Mononuclear cell (primary cell): ENCODE data around the gene DGKE. TPM values are rescaled to one million over a fixed set of nuclear protein-coding genes. Genes with fewer than 3 reads are reported as not detected.

Experiments used
- H3K27me3 ChIP-seq: 2 replicates; pipeline ENCODE4 v1.6.0; 2011; ENCODE audit warnings: low read length, control low read depth; ENCODE audit not compliant: insufficient read depth
- H3K4me1 ChIP-seq: 2 replicates; pipeline ENCODE4 v1.5.1; 2011; ENCODE audit warnings: mild to moderate bottlenecking, low read length, control low read depth; ENCODE audit not compliant: insufficient read depth
- H3K4me3 ChIP-seq: 2 replicates; pipeline ENCODE4 v1.5.1; 2011; ENCODE audit warnings: mild to moderate bottlenecking, low read length, moderate library complexity
- H3K9me3 ChIP-seq: 2 replicates; pipeline ENCODE4 v1.5.1; 2011; ENCODE audit warnings: low read depth, mild to moderate bottlenecking, control low read depth, low read length
- total RNA-seq: library from RNA; depleted of rRNA; stranded (reverse); fragments of >200 nt; gene quantifications from one replicate; pipeline ENCODE4 v1.2.3, GENCODE V29; 2012

DGKE gene
- total RNA-seq, 1 donor: 19.4 TPM

DNA sequence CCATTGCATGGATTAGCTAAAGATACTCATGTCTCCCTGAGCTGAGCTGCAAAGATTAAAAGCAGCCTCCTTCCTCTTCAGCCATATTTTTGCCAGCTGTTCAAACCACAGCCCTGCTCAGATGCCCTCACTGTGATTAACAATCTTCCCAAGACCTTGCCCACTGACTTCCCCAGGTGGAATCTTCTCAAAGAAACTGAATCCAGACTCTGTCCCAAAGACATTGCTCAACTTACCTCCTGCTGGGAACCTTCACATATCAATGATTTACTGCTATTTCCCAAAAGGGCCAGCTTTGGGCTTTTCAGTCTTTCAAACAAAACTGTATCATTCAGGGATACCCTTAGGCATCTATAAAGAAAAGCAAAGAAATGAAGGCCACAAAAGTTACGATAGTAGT is 9.4 kb upstream of the DGKE start:
- H3K27me3 ChIP-seq: no peaks in the 10 kb centered on the region
- no peak overlapping the region for H3K4me3 ChIP-seq
- H3K4me1 ChIP-seq: peaks cover 3% of the 10 kb centered on the region
- no peaks in the 10 kb centered on the region for H3K9me3 ChIP-seq

DNA sequence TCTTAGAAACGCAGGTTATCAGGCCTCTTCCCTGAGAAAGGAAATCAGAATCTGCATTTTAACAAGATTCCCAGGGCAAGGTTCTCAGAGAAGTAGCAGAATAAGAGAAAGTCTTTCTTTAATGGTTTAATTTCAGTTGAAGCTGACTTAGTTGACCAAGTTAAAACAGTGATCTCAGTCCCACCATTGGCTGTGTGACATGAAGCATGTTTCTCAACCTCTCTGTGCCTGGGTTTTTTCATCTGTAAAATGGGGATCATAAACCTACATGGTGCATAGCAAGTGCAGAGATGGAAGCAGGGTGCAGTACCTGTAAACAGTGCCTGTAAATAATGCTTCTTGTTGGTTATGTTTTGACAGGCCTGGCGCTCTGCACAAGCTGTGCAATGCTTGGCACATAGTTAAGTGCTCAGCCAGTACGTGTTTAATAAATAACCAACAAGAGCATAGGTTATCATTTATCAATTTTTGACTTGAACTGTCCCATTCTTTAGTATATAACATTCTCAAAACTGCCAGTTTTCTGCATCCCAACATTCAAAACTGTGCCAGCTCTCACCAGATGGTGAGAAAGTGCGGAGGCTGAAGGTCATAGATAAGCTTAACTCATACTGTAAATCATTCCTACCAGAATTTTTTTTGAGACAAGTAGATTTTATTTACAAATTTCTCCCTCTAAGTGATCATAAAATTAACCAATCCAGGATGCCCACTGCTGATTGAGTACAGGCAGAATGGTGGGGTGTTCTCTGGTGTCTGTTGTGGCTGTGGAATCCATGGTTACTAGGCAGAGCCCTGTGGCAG is 7.1 kb upstream of the DGKE start:
- H3K9me3 ChIP-seq: no peaks in the 10 kb centered on the region
- no peak overlapping the region for H3K4me3 ChIP-seq
- no peaks in the 10 kb centered on the region for H3K27me3 ChIP-seq
- H3K4me1 ChIP-seq: peaks cover 7% of the 10 kb centered on the region

DNA sequence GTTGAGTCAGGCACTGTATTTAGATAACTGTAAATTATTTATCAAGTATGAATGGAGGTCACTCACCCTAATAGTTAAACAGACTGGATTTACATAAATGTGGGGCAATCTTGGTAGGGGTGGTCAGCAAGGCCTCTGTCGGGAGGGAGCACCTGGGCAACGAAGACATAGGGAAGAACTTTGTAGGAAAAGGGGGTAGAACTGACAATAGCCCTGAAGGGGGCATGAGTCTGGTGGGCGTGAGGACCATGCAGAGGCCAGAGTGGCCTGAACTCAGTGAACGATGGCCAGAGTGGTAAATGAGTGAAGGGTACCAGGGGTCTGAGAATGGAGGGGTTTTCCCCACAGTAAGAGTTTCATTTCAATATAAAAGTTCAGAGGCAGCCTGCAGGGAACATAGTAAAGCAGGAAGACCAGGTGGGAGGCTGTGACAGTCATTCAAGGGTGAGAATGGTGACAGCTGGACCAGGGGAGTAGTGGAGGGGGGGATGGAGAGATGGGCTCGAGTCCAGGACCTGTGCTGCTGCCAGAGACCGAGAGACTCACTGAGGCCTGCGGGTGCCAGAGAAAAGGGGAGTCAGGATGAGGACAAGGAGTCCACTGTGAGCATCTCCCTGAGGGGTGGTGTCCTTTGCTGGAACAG is 3.1 kb upstream of the DGKE start:
- H3K4me3 ChIP-seq: no peak overlapping the region

DNA sequence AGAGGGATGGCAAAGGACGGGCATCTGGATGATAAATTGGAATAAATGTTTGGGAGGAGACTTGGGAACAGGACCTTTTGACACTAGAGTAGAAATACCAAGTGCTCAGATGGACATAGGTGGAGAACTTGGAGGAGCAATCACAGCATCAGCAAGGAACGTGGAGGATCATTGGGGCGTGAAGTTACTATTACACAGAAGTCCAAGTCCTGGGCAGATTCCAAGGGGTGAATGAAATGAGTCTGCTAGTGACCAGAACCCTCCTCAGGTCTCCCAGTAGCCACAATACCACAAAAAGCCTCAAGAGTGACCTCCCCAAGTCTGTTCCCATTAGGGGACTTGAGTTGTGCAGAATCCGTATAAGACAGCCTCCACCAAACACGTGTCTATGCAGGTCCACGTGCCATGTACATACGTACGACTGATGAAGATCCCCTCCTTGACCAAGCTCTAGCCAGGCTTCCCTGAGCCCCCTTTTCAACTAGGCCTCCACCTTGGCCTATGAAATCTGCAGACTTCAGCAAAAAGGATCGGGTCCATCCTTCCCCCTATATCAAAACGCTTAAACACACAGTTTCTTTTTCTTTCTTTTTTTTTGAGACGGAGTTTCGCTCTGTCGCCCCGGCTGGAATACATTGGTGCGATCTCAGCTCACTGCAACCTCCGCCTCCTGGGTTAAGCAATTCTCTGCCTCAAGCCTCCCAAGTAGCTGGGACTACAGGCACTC is 2.4 kb upstream of the DGKE start:
- peaks cover 31% of the 10 kb centered on the region for H3K4me1 ChIP-seq
- no peaks in the 10 kb centered on the region for H3K9me3 ChIP-seq
- H3K4me3 ChIP-seq: no peak overlapping the region
- H3K27me3 ChIP-seq: no peaks in the 10 kb centered on the region

More for the DNA sequence above, 3.1 kb upstream of the DGKE start:
- H3K9me3 ChIP-seq: no peaks in the 10 kb centered on the region
- H3K27me3 ChIP-seq: no peaks in the 10 kb centered on the region
- H3K4me1 ChIP-seq: peaks cover 31% of the 10 kb centered on the region

DNA sequence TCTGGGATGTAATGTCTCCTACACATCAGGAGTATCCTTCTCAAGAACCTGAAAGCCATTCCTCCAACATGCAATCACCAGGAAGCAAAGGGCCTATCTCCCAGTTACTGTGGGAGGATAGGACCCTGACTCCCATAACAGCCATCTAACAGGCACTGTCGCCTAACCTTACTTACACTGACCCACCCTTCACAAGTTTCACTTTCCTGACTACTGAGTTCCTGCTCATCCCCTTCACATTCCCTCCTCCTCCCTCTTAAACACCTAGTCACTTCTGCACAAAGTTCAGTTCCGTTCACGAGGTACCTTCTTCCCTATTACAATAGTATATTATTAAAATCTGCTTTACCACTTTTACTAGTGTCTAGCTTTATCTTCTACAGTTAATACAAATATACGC is 1.5 kb upstream of the DGKE start:
- H3K9me3 ChIP-seq: no peaks in the 10 kb centered on the region
- H3K4me3 ChIP-seq: peak overlapping the region; percentile 69
- H3K27me3 ChIP-seq: no peaks in the 10 kb centered on the region
- H3K4me1 ChIP-seq: peaks cover 35% of the 10 kb centered on the region

DNA sequence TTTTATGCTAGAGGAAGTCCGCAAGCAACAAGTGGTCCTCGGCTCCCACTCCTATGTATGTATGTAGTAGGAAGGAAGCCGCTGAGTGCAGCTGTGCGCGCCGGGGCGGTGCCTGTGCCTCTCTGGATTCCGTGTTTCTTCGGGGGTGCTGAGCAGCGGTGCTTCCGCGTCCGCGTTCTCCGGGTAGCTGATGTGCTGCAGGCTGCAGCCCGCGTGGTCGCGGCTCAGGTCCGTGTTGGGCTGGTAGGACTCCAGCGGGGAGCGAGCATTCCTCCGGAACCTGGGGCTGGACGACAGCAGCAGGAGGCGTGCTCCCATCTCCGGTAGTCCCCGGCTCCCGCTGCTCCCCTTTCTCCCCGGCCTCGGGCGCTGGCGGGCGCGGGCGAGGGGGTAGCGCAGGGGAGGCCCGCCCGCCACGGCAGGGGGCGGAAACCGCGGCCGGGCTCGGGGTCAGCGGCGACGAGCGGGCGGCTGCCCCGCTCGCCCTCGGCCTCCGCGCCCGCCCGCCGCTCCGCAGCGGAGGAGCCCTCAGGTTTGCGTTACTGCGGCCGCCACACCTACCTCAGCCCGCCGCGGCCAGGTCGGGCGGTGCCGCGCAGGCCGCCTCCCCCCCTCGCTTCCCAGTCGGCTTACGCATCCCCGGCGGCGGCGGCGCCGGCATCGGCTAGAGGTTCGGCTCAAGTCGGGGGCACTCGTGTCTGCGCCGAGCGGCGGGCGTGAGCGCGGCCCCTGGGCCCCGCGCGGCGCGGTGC is 718 bp upstream of the DGKE start:
- Histone ChIP-seq H3K4me3 (peak overlapping the region; percentile 69), H3K27me3 (no peaks in the 10 kb centered on the region), H3K4me1 (peaks cover 35% of the 10 kb centered on the region), H3K9me3 (no peaks in the 10 kb centered on the region)

DNA sequence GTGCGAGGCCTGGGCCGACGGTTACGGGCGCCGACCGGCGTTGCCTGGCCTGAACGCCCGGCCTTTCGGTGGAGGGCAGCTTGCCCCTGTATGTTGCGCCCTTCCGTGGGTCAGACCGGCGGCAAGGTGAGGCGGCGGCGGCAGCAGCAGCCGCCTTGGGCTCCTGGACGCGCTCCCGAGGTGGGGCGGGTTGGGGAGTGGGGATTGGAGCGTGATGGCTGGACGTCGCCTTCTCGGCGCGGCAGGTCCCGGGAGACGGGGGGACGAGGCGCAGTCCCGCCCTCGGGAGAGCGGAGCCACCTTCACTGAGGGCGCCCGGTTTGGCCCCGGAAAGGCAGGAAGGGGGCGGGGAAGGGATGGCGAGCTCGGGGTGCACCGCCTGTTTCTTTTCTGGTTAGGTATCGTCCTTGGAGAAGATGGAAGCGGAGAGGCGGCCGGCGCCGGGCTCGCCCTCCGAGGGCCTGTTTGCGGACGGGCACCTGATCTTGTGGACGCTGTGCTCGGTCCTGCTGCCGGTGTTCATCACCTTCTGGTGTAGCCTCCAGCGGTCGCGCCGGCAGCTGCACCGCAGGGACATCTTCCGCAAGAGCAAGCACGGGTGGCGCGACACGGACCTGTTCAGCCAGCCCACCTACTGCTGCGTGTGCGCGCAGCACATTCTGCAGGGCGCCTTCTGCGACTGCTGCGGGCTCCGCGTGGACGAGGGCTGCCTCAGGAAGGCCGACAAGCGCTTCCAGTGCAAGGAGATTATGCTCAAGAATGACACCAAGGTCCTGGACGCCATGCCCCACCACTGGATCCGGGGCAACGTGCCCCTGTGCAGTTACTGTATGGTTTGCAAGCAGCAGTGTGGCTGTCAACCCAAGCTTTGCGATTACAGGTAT is 671 bp downstream of the DGKE start:
- H3K4me3 ChIP-seq: peak overlapping the region; percentile 69
- no peaks in the 10 kb centered on the region for H3K9me3 ChIP-seq
- H3K4me1 ChIP-seq: peaks cover 35% of the 10 kb centered on the region
- H3K27me3 ChIP-seq: no peaks in the 10 kb centered on the region

DNA sequence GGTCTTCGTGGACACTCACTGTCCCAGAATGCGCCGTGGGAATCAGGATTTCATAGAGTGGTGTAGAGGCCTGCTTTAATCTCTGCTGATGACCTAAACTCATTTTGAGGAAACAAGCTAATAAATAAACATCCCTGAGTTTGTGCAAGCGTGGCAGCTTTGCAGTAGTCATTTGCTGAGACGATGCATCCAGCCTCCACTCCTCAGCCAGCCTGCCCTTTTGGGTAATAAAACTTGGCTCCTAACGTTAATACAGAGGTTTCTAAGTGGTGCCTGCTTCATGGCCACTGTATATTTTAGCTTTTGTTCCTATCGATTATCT is 1.3 kb downstream of the DGKE start:
- no peaks in the 10 kb centered on the region for H3K27me3 ChIP-seq
- H3K4me1 ChIP-seq: peaks cover 35% of the 10 kb centered on the region
- peak overlapping the region; percentile 69 for H3K4me3 ChIP-seq
- no peaks in the 10 kb centered on the region for H3K9me3 ChIP-seq

DNA sequence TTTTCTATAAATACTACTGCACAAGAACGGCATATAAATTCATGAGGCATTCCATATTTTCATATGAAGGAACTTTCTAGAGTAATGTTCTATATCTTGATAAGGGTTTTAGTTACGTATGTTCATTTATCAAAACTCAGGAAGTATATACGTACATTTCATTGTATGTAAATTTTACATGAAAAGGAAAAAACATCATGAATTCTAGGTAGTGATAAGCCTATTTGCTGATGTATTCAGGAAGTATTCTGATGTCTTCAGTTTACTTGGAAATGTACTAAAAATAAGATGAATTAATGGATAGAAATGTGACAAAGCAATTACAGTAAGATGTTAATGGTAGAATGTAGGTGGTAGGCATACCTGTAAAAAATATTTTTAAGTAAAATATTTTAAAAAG is 4.7 kb downstream of the DGKE start:
- Histone ChIP-seq H3K9me3 (no peaks in the 10 kb centered on the region), H3K4me3 (no peak overlapping the region), H3K27me3 (no peaks in the 10 kb centered on the region), H3K4me1 (peaks cover 19% of the 10 kb centered on the region)

DNA sequence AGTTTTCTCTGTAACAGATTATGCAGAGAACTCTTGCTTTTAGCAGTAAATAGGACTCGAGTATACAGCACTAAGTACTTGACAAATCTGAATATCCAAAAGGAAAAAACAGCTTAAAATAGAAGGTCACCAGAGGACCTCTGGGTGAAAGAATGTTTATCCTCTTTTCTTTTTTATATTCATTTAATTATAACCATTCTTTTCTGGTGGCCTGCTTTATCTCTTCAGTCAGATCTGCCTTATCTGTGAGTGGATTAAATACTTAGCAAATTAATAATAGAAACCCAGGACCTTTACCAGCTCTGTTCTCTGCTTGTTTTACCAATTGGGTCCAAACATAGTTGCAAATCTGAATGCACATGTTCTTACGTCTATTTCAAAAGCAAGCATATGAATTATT is 8.6 kb downstream of the DGKE start:
- Histone ChIP-seq H3K4me3 (no peak overlapping the region), H3K9me3 (no peaks in the 10 kb centered on the region), H3K4me1 (no peaks in the 10 kb centered on the region), H3K27me3 (no peaks in the 10 kb centered on the region)

DNA sequence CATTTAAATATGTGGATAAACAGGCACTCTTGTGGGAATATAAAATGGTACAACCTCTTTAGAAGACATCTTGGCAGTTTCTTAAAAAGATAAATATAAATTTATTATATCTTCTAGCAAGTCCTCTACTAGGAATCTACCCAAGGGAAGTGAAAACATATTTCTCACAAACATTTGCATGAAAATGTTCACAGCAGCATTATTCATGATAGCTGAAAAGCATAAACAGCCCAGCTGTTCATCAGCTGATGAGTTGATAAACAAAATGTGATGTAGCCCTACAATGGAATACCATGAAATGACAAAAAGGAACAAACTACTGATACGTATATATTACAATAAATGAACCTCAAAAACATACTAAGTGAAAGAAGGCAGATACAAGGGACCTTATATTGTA is 12.0 kb downstream of the DGKE start:
- H3K4me1 ChIP-seq: no peaks in the 10 kb centered on the region
- no peak overlapping the region for H3K4me3 ChIP-seq
- H3K27me3 ChIP-seq: no peaks in the 10 kb centered on the region
- H3K9me3 ChIP-seq: no peaks in the 10 kb centered on the region

DNA sequence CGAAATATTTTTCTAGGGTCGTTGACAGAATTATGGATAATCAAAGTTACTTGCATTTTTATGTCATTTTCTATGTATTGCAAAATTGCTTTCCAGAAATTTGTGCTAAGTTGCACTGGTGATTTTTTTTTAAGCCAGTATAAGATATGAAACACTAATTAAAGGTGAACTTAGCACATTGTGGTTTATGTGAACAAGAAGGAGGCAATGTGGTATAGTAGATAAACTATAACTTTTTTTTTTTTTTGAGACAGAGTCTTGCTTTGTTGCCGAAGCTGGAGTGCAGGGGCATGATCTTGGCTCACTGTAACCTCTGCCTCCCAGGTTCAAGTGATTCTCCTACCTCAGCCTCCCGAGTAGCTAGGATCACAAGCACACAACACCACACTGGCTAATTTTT is 13.2 kb downstream of the DGKE start:
- Histone ChIP-seq H3K4me3 (no peak overlapping the region), H3K4me1 (no peaks in the 10 kb centered on the region), H3K9me3 (no peaks in the 10 kb centered on the region), H3K27me3 (no peaks in the 10 kb centered on the region)

DNA sequence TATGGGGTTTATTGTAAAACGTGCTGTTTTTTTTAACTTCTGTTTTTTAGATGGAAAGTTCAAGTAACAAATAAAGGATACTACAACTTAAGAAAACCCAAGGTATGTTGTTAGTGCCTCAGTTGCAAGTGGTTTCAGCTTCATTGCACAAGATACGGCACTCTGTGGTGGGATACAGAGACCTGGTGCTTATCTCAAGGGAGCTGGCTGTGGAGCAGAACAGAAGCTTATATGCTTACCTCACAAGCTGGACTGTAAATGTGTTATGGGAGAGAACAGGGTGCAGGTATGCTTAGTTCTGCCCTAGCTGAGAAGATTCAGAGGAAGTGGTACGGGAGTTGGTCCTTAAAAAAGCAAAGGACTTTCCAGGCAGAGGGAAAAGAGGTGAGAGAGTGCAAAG is 15.2 kb downstream of the DGKE start:
- Histone ChIP-seq H3K27me3 (no peaks in the 10 kb centered on the region), H3K9me3 (no peaks in the 10 kb centered on the region), H3K4me1 (no peaks in the 10 kb centered on the region), H3K4me3 (no peak overlapping the region)

DNA sequence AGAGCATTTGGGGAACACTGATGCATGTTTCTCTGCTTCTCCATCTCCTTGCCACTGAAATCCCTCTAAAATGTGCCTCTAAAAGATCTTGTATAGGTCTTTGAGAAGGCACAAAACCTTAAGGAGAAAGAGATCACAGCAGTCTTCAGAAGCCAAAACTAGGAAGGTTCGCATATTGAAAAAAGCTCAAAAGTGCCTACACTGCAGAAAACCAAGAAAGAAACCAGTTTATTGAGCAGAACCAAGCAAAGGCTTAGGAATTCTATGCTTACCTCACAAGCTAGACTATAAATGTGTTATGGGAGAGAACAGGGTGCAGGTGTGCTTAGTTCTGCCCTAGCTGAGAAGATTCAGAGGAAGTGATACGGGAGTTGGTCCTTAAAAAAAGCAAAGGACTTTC is 16.6 kb downstream of the DGKE start:
- no peak overlapping the region for H3K4me3 ChIP-seq
- H3K27me3 ChIP-seq: no peaks in the 10 kb centered on the region
- H3K4me1 ChIP-seq: no peaks in the 10 kb centered on the region
- no peaks in the 10 kb centered on the region for H3K9me3 ChIP-seq
